Natural killer cell (primary cell): ENCODE data around the gene RUNX3. TPM values are rescaled to one million over a fixed set of nuclear protein-coding genes. Genes with fewer than 3 reads are reported as not detected.
A peak's percentile ranks its signal among the peaks of the same experiment; 100 is the strongest.

Source experiments
- ATAC-seq, 3 donors: fragments of 150-1000 bp in 2 of 3; fragments of 200-7000 bp in 1 of 3; cut with Tn5 transposase; 1 replicate in 1 of 3; 2 replicates in 2 of 3; pipeline ENCODE4 v1.10.0; 2021; ENCODE audit warnings: mild to moderate bottlenecking in 2 of 3, moderate library complexity in 2 of 3
- DNase-seq, 2 donors: peaks; one replicate each; pipeline versions ENCODE4 v3.0.0 to v3.0.0-alpha.2; 2013 to 2021; ENCODE audit warnings: mixed read lengths in 1 of 2
- H3K27ac ChIP-seq: one replicate; pipeline ENCODE4 v1.5.1; 2013; ENCODE audit warnings: mild to moderate bottlenecking, low read length
- H3K27me3 ChIP-seq: one replicate; pipeline ENCODE4 v1.6.1; 2013; ENCODE audit warnings: low read length; ENCODE audit not compliant: control insufficient read depth, insufficient read depth
- H3K36me3 ChIP-seq: one replicate; pipeline ENCODE4 v1.6.1; 2013; ENCODE audit warnings: low read length; ENCODE audit not compliant: control insufficient read depth, insufficient read depth
- H3K4me1 ChIP-seq: one replicate; pipeline ENCODE4 v1.6.1; 2013; ENCODE audit warnings: low read length; ENCODE audit not compliant: control insufficient read depth, insufficient read depth
- H3K4me3 ChIP-seq: one replicate; pipeline ENCODE4 v1.5.1; 2013; ENCODE audit warnings: low read length
- H3K9me3 ChIP-seq: one replicate; pipeline ENCODE4 v1.6.1; 2013; ENCODE audit warnings: low read length; ENCODE audit not compliant: control insufficient read depth, insufficient read depth
- H3K27ac Mint-ChIP-seq, 2 donors: one replicate each; pipeline ENCODE4 v1.8.0; 2022; ENCODE audit warnings: mild to moderate bottlenecking in 2 of 2, mixed read lengths in 2 of 2, moderate library complexity in 1 of 2
- H3K27me3 Mint-ChIP-seq, 2 donors: one replicate each; pipeline ENCODE4 v1.8.0; 2022; ENCODE audit warnings: low read depth in 2 of 2, mixed read lengths in 2 of 2
- H3K36me3 Mint-ChIP-seq: one replicate; pipeline ENCODE4 v1.8.0; 2022; ENCODE audit warnings: mixed read lengths
- H3K4me1 Mint-ChIP-seq, 2 donors: one replicate each; pipeline ENCODE4 v1.8.0; 2022; ENCODE audit warnings: mixed read lengths in 2 of 2
- H3K4me3 Mint-ChIP-seq: one replicate; pipeline ENCODE4 v1.8.0; 2022; ENCODE audit warnings: mild to moderate bottlenecking, moderate library complexity, mixed read lengths
- H3K9me3 Mint-ChIP-seq, 2 donors: one replicate each; pipeline ENCODE4 v1.8.0; 2022; ENCODE audit warnings: mixed read lengths in 2 of 2
- WGBS: methylation state at CpG from one replicate; pipeline ENCODE4 v1.1.7; 2013; ENCODE audit warnings: missing lambda C conversion rate; ENCODE audit not compliant: insufficient coverage; 5-methylcytosine and 5-hydroxymethylcytosine counted together
- intact Hi-C: fragments of 100-400 bp; cut with micrococcal nuclease; formaldehyde crosslinking; loops from one replicate; pipeline ENCODE4 v1.14.2; 2022
- total RNA-seq, 4 donors: library from RNA; stranded (reverse); fragments of 120-200 nt in 1 of 4; gene quantifications; one replicate each; pipeline versions ENCODE4 v1.2.3 to v1.2.4, GENCODE V29; 2013 to 2022
- TF ChIP-seq, protein P1 (sequence below): fragments of 200-600 bp; IDR thresholded peaks from one replicate; pipeline ENCODE4 v1.8.0; 2022; ENCODE audit warnings: antibody characterized with exemption

Gene RUNX3
- total RNA-seq, 3 donors from 2014 or later (not counting 1 experiment from before 2014, with no cell fraction given), result 537 to 630 (median 601) TPM

- H3K36me3 ChIP-seq, result no peaks in the 10 kb centered on the region
- Mint-ChIP-seq H3K27me3 (no peaks in the 10 kb centered on the region), H3K9me3 (no peaks in the 10 kb centered on the region), H3K4me1 (peaks cover 77 to 81% of the 10 kb centered on the region in 2 donors), H3K4me3 (peak overlapping the region; percentile 94), H3K36me3 (no peaks in the 10 kb centered on the region), H3K27ac (peak overlapping the region; percentile 96 to 97)
- ATAC-seq (peak; percentile 46 to 63 (median 56)), DNase-seq (peak in 1 of 2 donors; percentile 56)
- WGBS, result 62% methylated on average over 5 of the region's 6 CpGs
- TF ChIP-seq, protein P1, sequence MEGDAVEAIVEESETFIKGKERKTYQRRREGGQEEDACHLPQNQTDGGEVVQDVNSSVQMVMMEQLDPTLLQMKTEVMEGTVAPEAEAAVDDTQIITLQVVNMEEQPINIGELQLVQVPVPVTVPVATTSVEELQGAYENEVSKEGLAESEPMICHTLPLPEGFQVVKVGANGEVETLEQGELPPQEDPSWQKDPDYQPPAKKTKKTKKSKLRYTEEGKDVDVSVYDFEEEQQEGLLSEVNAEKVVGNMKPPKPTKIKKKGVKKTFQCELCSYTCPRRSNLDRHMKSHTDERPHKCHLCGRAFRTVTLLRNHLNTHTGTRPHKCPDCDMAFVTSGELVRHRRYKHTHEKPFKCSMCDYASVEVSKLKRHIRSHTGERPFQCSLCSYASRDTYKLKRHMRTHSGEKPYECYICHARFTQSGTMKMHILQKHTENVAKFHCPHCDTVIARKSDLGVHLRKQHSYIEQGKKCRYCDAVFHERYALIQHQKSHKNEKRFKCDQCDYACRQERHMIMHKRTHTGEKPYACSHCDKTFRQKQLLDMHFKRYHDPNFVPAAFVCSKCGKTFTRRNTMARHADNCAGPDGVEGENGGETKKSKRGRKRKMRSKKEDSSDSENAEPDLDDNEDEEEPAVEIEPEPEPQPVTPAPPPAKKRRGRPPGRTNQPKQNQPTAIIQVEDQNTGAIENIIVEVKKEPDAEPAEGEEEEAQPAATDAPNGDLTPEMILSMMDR, result peak; percentile 14
- H3K9me3 ChIP-seq, result no peaks in the 10 kb centered on the region
- H3K27ac ChIP-seq, result peak overlapping the region; percentile 91
- H3K27me3 ChIP-seq, result no peaks in the 10 kb centered on the region
- intact Hi-C loops, result loop anchor here (1.0 to 2.0 kb wide), 3 partner anchors 9 to 53 kb away; no protein-coding TSS in a partner anchor
- peaks cover 80% of the 10 kb centered on the region for H3K4me1 ChIP-seq
- peak overlapping the region; percentile 45 for H3K4me3 ChIP-seq
These were observed 72.5 kb downstream of the RUNX3 start for GRCh38 chr1:24857507-24858133.

- Histone ChIP-seq H3K27ac (peak overlapping the region; percentile 91), H3K36me3 (no peaks in the 10 kb centered on the region), H3K27me3 (no peaks in the 10 kb centered on the region), H3K4me1 (peaks cover 78% of the 10 kb centered on the region), H3K9me3 (no peaks in the 10 kb centered on the region), H3K4me3 (peak overlapping the region; percentile 45)
- no peaks in the 10 kb centered on the region for H3K36me3 Mint-ChIP-seq
- peaks cover 77 to 81% of the 10 kb centered on the region in 2 donors for H3K4me1 Mint-ChIP-seq
- TF ChIP-seq, protein P1, result no peak
- H3K4me3 Mint-ChIP-seq, result peak overlapping the region; percentile 94
- H3K9me3 Mint-ChIP-seq, result no peaks in the 10 kb centered on the region
- no peaks in the 10 kb centered on the region for H3K27me3 Mint-ChIP-seq
- H3K27ac Mint-ChIP-seq, result peak overlapping the region; percentile 96 to 97
- intact Hi-C loops, result loop anchor here (1.0 to 2.0 kb wide), 3 partner anchors 9 to 54 kb away; no protein-coding TSS in a partner anchor
- ATAC-seq (peak; percentile 71 to 80 (median 72)), DNase-seq (peak; percentile 52 to 69)
- 31% methylated on average over 16 of the region's 16 CpGs for WGBS
These were observed 73.1 kb downstream of the RUNX3 start for GRCh38 chr1:24856787-24857506.

DNA sequence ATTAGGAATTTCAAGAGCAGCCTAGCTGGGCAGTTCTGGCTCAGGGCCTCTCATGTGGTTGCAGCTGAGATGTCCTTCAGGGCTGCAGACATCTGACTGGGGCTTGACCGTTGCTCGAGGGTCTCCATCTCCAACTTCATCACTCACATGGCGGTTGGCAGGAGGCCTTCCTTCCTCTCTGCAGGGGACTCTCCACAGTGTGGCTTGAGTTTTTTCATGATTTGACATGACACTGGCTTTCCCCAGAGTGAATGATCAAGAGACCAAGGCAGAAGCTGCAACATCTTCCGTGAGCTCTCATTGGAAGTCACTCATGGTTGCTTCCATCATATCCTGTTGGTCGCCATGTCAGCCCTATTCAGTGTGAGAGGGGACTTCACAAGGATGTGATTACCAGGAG, 74.6 kb downstream of the RUNX3 start:
- Histone ChIP-seq H3K36me3 (no peaks in the 10 kb centered on the region), H3K27me3 (no peaks in the 10 kb centered on the region), H3K9me3 (no peaks in the 10 kb centered on the region), H3K4me3 (no peak overlapping the region), H3K27ac (no peak overlapping the region), H3K4me1 (peaks cover 63% of the 10 kb centered on the region)
- peak; percentile 39 to 51 (median 45) for ATAC-seq
- peak overlapping the region; percentile 96 to 97 for H3K27ac Mint-ChIP-seq
- DNase-seq, result peak in 1 of 2 donors; percentile 27
- H3K9me3 Mint-ChIP-seq, result no peaks in the 10 kb centered on the region
- no peaks in the 10 kb centered on the region for H3K27me3 Mint-ChIP-seq
- TF ChIP-seq, protein P1, result no peak
- no peaks in the 10 kb centered on the region for H3K36me3 Mint-ChIP-seq
- 45% methylated on average over 5 of the region's 5 CpGs for WGBS
- H3K4me3 Mint-ChIP-seq, result peak overlapping the region; percentile 22
- H3K4me1 Mint-ChIP-seq, result peaks cover 63 to 68% of the 10 kb centered on the region in 2 donors
- intact Hi-C loops, result no loop called here
